ENCODE data around the gene CRELD2. TPM values are rescaled to one million over a fixed set of nuclear protein-coding genes. Genes with fewer than 3 reads are reported as not detected.
A peak's percentile ranks its signal among the peaks of the same experiment; 100 is the strongest.

Gene CRELD2
- total and polyA plus RNA-seq, 2 of the 13 experiments (the other 11 are each of a cell fraction or from before 2014, with no cell fraction given): 17.2 to 44.7 TPM

- BruUV-seq (replicated peaks): no TSS peak
- ChIA-PET CTCF (ENCODE audit: low intra/inter-chr PET ratio, low total read pairs) (no interaction called here), POLR2A (no interaction called here)
- Histone ChIP-seq H3K27ac (ENCODE audit: extremely low read length, insufficient read depth, low read length) (no peak overlapping the region), H3K36me3 (replicated peaks in 1 of 2; ENCODE audit: control insufficient read depth in 1 of 2, insufficient read depth in 2 of 2, low read length in 2 of 2) (peaks cover 0 to 2% of the 10 kb centered on the region in 2 experiments; a peak in 2 of 5 replicates), H3K9ac (ENCODE audit: insufficient read depth, low read depth, low read length) (no peak overlapping the region), H3K27me3 (ENCODE audit: control insufficient read depth in 1 of 2, insufficient read depth in 2 of 2, low read length in 2 of 2) (no peaks in the 10 kb centered on the region), H3K79me2 (ENCODE audit: insufficient read depth, low read length) (peaks cover 67% of the 10 kb centered on the region), H2AFZ (ENCODE audit: low read length) (no peak overlapping the region), H4K20me1 (ENCODE audit: insufficient read depth, low read length) (peaks cover 6% of the 10 kb centered on the region; the same call in 1 of the 2 replicates), H3K4me2 (ENCODE audit: low read depth, low read length) (no peak overlapping the region), H3K4me1 (ENCODE audit: insufficient read depth, low read length) (no peaks in the 10 kb centered on the region), H3K4me3 (replicated peaks in 1 of 3; ENCODE audit: insufficient read depth in 1 of 3, low read depth in 2 of 3, low read length in 3 of 3) (no peak overlapping the region), H3K9me3 (ENCODE audit: low read length) (no peaks in the 10 kb centered on the region)
- in situ Hi-C loops (cut with HindIII; ENCODE audit: extremely low pct_ligation_motif_present, low pct_unique_long_range_greater_than_20kb) (no loop called here), intact Hi-C loops (cut with micrococcal nuclease; ENCODE audit: unreplicated experiment) (no loop called here)
- DNase-seq (ENCODE audit: low spot score) (no peak), ATAC-seq (no peak), FAIRE-seq (no peak)
- over 99% methylated on average over 7 of the region's 7 CpGs for WGBS (ENCODE audit: low lambda C conversion rate)
- TF ChIP-seq AGO1 (IDR thresholded peaks at IDR 0.05; ENCODE audit: low read depth, low read length, poor library complexity, severe bottlenecking) (no peak), ZNF230 (CRISPR knock-in tag; IDR thresholded peaks at IDR 0.05) (no peak), ZBTB33 (CRISPR knock-in tag; IDR thresholded peaks at IDR 0.05) (peak; percentile 66), ZBTB1 (CRISPR knock-in tag; IDR thresholded peaks at IDR 0.05; ENCODE audit: borderline replicate concordance) (no peak)
Measured at GRCh38 chr22:49877642-49878041, 40.8 kb upstream of the CRELD2 start.

DNA sequence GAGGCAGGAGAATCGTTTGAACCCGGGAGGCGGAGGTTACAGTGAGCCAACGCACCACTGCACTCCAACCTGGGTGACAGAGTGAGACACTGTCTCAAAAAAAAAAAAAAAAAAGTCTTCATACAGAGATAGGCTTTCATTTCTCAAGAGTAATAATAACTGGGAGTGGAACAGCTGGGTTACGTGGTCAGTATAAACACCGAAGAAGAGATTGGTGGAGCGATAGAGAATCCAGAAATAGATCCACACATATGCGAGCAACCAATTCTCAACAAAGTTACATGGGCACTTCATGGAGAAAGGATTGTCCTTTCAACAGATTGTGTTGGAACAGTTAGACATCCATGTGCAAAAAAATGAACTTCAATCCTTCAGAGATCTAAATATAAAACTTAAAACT is 40.2 kb upstream of the CRELD2 start:
- peaks cover 3% of the 10 kb centered on the region; the same call in 1 of the 2 replicates for H4K20me1 ChIP-seq (ENCODE audit: insufficient read depth, low read length)
- TF ChIP-seq, protein P1, sequence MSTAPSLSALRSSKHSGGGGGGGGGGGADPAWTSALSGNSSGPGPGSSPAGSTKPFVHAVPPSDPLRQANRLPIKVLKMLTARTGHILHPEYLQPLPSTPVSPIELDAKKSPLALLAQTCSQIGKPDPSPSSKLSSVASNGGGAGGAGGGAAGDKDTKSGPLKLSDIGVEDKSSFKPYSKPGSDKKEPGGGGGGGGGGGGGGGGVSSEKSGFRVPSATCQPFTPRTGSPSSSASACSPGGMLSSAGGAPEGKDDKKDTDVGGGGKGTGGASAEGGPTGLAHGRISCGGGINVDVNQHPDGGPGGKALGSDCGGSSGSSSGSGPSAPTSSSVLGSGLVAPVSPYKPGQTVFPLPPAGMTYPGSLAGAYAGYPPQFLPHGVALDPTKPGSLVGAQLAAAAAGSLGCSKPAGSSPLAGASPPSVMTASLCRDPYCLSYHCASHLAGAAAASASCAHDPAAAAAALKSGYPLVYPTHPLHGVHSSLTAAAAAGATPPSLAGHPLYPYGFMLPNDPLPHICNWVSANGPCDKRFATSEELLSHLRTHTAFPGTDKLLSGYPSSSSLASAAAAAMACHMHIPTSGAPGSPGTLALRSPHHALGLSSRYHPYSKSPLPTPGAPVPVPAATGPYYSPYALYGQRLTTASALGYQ (CRISPR knock-in tag; IDR thresholded peaks at IDR 0.05): no peak
- TF ChIP-seq ZNF644 (CRISPR knock-in tag; IDR thresholded peaks at IDR 0.05; ENCODE audit: low read depth) (no peak), ZNF678 (CRISPR knock-in tag; IDR thresholded peaks at IDR 0.05) (no peak), ZNF124 (CRISPR knock-in tag; IDR thresholded peaks at IDR 0.05) (no peak), ETV6 (CRISPR knock-in tag; conservative IDR thresholded peaks at IDR 0.05) (no peak), SIN3B (IDR thresholded peaks at IDR 0.05; ENCODE audit: low read length) (no peak), FLYWCH1 (CRISPR knock-in tag; IDR thresholded peaks at IDR 0.05) (no peak), CHCHD3 (CRISPR knock-in tag; IDR thresholded peaks at IDR 0.05) (no peak), ZNF382 (CRISPR knock-in tag; IDR thresholded peaks at IDR 0.05; ENCODE audit: borderline replicate concordance) (no peak)
- TF ChIP-seq, protein P2, sequence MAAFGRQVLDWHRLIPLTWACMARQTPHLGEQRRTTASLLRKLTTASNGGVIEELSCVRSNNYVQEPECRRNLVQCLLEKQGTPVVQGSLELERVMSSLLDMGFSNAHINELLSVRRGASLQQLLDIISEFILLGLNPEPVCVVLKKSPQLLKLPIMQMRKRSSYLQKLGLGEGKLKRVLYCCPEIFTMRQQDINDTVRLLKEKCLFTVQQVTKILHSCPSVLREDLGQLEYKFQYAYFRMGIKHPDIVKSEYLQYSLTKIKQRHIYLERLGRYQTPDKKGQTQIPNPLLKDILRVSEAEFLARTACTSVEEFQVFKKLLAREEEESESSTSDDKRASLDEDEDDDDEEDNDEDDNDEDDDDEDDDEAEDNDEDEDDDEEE (CRISPR knock-in tag; IDR thresholded peaks at IDR 0.05): no peak

More for the DNA sequence above, 40.2 kb upstream of the CRELD2 start:
- WGBS (ENCODE audit: low lambda C conversion rate): 98% methylated on average over 8 of the region's 8 CpGs
- no peaks in the 10 kb centered on the region for H3K4me1 ChIP-seq (ENCODE audit: insufficient read depth, low read length)
- H3K9me3 ChIP-seq (ENCODE audit: low read length): no peaks in the 10 kb centered on the region
- BruUV-seq (replicated peaks): no TSS peak
- CTCF ChIA-PET (ENCODE audit: low intra/inter-chr PET ratio, low total read pairs): no interaction called here
- no peaks in the 10 kb centered on the region for H3K27me3 ChIP-seq (ENCODE audit: control insufficient read depth in 1 of 2, insufficient read depth in 2 of 2, low read length in 2 of 2)
- FAIRE-seq: no peak
- no peak overlapping the region for H3K4me2 ChIP-seq (ENCODE audit: low read depth, low read length)
- intact Hi-C loops (cut with micrococcal nuclease; ENCODE audit: unreplicated experiment): no loop called here
- no peak for ATAC-seq
- no peak overlapping the region for H3K4me3 ChIP-seq (replicated peaks in 1 of 3; ENCODE audit: insufficient read depth in 1 of 3, low read depth in 2 of 3, low read length in 3 of 3)
- peaks cover 0 to 3% of the 10 kb centered on the region in 2 experiments; a peak in 2 of 5 replicates for H3K36me3 ChIP-seq (replicated peaks in 1 of 2; ENCODE audit: control insufficient read depth in 1 of 2, insufficient read depth in 2 of 2, low read length in 2 of 2)
- H2AFZ ChIP-seq (ENCODE audit: low read length): no peak overlapping the region
- H3K27ac ChIP-seq (ENCODE audit: extremely low read length, insufficient read depth, low read length): no peak overlapping the region
- no peak overlapping the region for H3K9ac ChIP-seq (ENCODE audit: insufficient read depth, low read depth, low read length)
- in situ Hi-C loops (cut with HindIII; ENCODE audit: extremely low pct_ligation_motif_present, low pct_unique_long_range_greater_than_20kb): no loop called here
- peaks cover 67% of the 10 kb centered on the region for H3K79me2 ChIP-seq (ENCODE audit: insufficient read depth, low read length)
- POLR2A ChIA-PET: no interaction called here
- DNase-seq (ENCODE audit: low spot score): no peak

Data from HepG2 (cell line).